Naive thymus-derived CD4-positive, alpha-beta T cell (primary cell): Measurements from ENCODE around the gene OOSP4A. TPM values are rescaled to one million over a fixed set of nuclear protein-coding genes. Genes with fewer than 3 reads are reported as not detected.

Source experiments
- ATAC-seq: fragments of 150-1000 bp; cut with Tn5 transposase; 2 replicates; pipeline ENCODE4 v1.10.0; 2021; ENCODE audit warnings: mild to moderate bottlenecking, moderate library complexity
- CTCF ChIA-PET: fragments of 350-600 bp; sonication (Branson Sonifier 250); formaldehyde crosslinking; loops from one replicate; lab custom pipeline; 2021; ENCODE audit warnings: antibody characterized with exemption; lab: Charles Lee
- POLR2A ChIA-PET: fragments of 350-600 bp; sonication (Branson Sonifier 250); formaldehyde crosslinking; loops from one replicate; lab custom pipeline; 2021; ENCODE audit warnings: antibody characterized with exemption, inconsistent platforms; lab: Charles Lee
- DNase-seq, 9 donors: peaks; one replicate each; pipeline versions ENCODE4 v3.0.0 to v3.0.0-alpha.2; 2020 to 2022; ENCODE audit warnings: mixed read lengths in 1 of 9
- H3K27ac ChIP-seq: one replicate; pipeline ENCODE4 v1.7.0; 2013; ENCODE audit warnings: mild to moderate bottlenecking, low read depth, low read length, moderate library complexity
- H3K27me3 ChIP-seq, 2 donors: one replicate each; pipeline ENCODE4 v1.7.0; 2013; ENCODE audit warnings: low read length in 2 of 2, mild to moderate bottlenecking in 2 of 2, moderate library complexity in 2 of 2; ENCODE audit not compliant: control insufficient read depth in 2 of 2, insufficient read depth in 2 of 2
- H3K36me3 ChIP-seq, 3 experiments: 1 replicate in 2 of 3; 2 replicates in 1 of 3; pipeline ENCODE4 v1.7.0; 2013; ENCODE audit warnings: low read length in 3 of 3, mild to moderate bottlenecking in 3 of 3, moderate library complexity in 1 of 3; ENCODE audit not compliant: insufficient read depth in 3 of 3, control insufficient read depth in 2 of 3
- H3K4me1 ChIP-seq, 2 donors: one replicate each; pipeline ENCODE4 v1.7.0; 2013; ENCODE audit warnings: low read length in 2 of 2, mild to moderate bottlenecking in 2 of 2, moderate library complexity in 1 of 2; ENCODE audit not compliant: control insufficient read depth in 2 of 2, insufficient read depth in 2 of 2
- H3K4me3 ChIP-seq: 2 replicates; pipeline ENCODE4 v1.7.0; 2013; ENCODE audit warnings: mild to moderate bottlenecking, low read length
- H3K9me3 ChIP-seq, 3 experiments: 1 replicate in 2 of 3; 2 replicates in 1 of 3; pipeline ENCODE4 v1.7.0; 2013; ENCODE audit warnings: low read length in 3 of 3; ENCODE audit not compliant: control insufficient read depth in 2 of 3
- H3K27ac Mint-ChIP-seq, 9 donors: one replicate each; pipeline ENCODE4 v1.8.0; 2020 to 2022; ENCODE audit warnings: mixed read lengths in 9 of 9, mild to moderate bottlenecking in 8 of 9, moderate library complexity in 5 of 9, inconsistent platforms in 2 of 9
- H3K27me3 Mint-ChIP-seq, 5 donors: one replicate each; pipeline ENCODE4 v1.8.0; 2021 to 2022; ENCODE audit warnings: mixed read lengths in 5 of 5, mild to moderate bottlenecking in 1 of 5
- H3K36me3 Mint-ChIP-seq, 5 donors: one replicate each; pipeline ENCODE4 v1.8.0; 2020 to 2022; ENCODE audit warnings: mixed read lengths in 5 of 5, mild to moderate bottlenecking in 3 of 5, inconsistent platforms in 1 of 5
- H3K4me1 Mint-ChIP-seq, 7 donors: one replicate each; pipeline ENCODE4 v1.8.0; 2020 to 2022; ENCODE audit warnings: mixed read lengths in 7 of 7, mild to moderate bottlenecking in 3 of 7, inconsistent platforms in 1 of 7
- H3K4me3 Mint-ChIP-seq, 10 donors: one replicate each; pipeline ENCODE4 v1.8.0; 2020 to 2022; ENCODE audit warnings: mild to moderate bottlenecking in 10 of 10, mixed read lengths in 10 of 10, moderate library complexity in 6 of 10, inconsistent platforms in 2 of 10
- H3K9me3 Mint-ChIP-seq, 11 donors: one replicate each; pipeline ENCODE4 v1.8.0; 2020 to 2022; ENCODE audit warnings: mixed read lengths in 11 of 11, mild to moderate bottlenecking in 4 of 11, inconsistent platforms in 1 of 11, moderate library complexity in 1 of 11
- intact Hi-C, 2 donors: fragments of 100-400 bp; cut with micrococcal nuclease; formaldehyde crosslinking; loops; one replicate each; pipeline ENCODE4 v1.15.1; 2023
- polyA plus RNA-seq, 2 donors: library from polyadenylated mRNA; unstranded; fragments of 300-500 nt; fragmentation: Illumina TruSeq; gene quantifications; one replicate each; pipeline ENCODE4 v1.2.3, GENCODE V29; 2021
- total RNA-seq, 6 experiments: library from RNA in 5 of 6; stranded (reverse) in 5 of 6; gene quantifications; 1 replicate in 5 of 6; 2 replicates in 1 of 6; pipeline ENCODE4 v1.2.3 and lab custom pipeline; 2021 to 2026

Gene OOSP4A
- total and polyA plus RNA-seq, 7 experiments from 2014 or later: not detected

DNA sequence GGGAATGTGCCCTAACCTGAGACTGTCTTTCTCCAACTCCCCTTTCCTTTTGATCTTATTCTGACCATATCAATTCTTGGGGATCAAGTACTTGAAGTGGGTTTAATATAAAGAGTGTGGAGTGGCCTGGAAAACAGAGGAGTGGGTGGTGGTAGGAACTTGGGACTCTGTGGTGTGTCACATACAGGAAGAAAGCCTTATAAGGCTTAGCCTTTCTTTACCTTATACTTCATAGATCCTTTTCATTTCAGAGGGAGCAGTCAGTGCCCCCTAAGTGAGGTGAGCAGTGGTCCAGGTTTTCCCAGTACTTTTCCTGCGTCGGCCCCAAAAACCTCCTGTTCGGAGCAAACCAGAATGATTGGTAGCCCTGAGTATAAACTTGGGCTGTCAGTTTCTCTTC, 25.1 kb upstream of the OOSP4A start:
- ATAC-seq (no peak), DNase-seq (no peak)
- Histone ChIP-seq H3K4me3 (no peak overlapping the region), H3K27ac (no peak overlapping the region), H3K9me3 (no peaks in the 10 kb centered on the region), H3K36me3 (no peaks in the 10 kb centered on the region), H3K27me3 (no peaks in the 10 kb centered on the region), H3K4me1 (no peaks in the 10 kb centered on the region)
- no peaks in the 10 kb centered on the region for H3K36me3 Mint-ChIP-seq
- H3K9me3 Mint-ChIP-seq: peaks cover 0 to 8% (median 0%) of the 10 kb centered on the region in 11 donors
- ChIA-PET CTCF (interaction anchor here (0.6 kb wide), 1 partner anchor 36 kb away, joined by 3 read pairs; no protein-coding TSS in a partner anchor), POLR2A (no interaction called here)
- H3K4me1 Mint-ChIP-seq: peaks cover 0 to 5% (median 0%) of the 10 kb centered on the region in 7 donors
- peaks cover 0 to 25% (median 22%) of the 10 kb centered on the region in 5 donors for H3K27me3 Mint-ChIP-seq
- no peak overlapping the region for H3K4me3 Mint-ChIP-seq
- intact Hi-C loops: no loop called here
- H3K27ac Mint-ChIP-seq: no peak overlapping the region

DNA sequence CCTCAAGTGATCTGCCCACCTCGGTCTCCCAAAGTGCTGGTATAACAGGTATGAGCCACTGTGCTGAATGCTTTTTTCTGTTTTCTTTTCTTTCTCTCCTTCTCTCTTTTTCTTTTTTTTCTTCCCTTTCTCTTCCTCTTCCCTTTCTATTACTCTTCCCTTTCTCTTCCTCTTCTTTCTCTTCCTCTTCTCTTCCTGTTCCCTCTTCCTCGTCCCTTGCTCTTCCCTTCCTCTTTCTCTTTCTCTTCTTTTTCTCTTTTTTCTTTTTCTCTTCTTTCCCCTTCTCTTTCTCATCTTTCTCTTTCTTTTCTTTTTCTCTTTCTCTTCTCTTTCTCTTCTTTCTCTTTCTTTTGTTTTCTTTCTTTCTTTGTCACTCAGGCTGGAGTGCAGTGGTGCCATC, 24.4 kb upstream of the OOSP4A start:
- POLR2A ChIA-PET: no interaction called here
- H3K9me3 Mint-ChIP-seq: peaks cover 0 to 13% (median 1%) of the 10 kb centered on the region in 11 donors
- H3K36me3 Mint-ChIP-seq: no peaks in the 10 kb centered on the region
- H3K27ac Mint-ChIP-seq: no peak overlapping the region
- no peak for ATAC-seq
- Histone ChIP-seq H3K4me1 (no peaks in the 10 kb centered on the region), H3K9me3 (no peaks in the 10 kb centered on the region), H3K27me3 (no peaks in the 10 kb centered on the region), H3K4me3 (no peak overlapping the region), H3K36me3 (no peaks in the 10 kb centered on the region), H3K27ac (no peak overlapping the region)
- intact Hi-C loops: no loop called here
- CTCF ChIA-PET: no interaction called here
- peaks cover 0 to 5% (median 0%) of the 10 kb centered on the region in 7 donors for H3K4me1 Mint-ChIP-seq
- H3K4me3 Mint-ChIP-seq: no peak overlapping the region
- peaks cover 0 to 32% (median 23%) of the 10 kb centered on the region in 5 donors for H3K27me3 Mint-ChIP-seq
- DNase-seq: no peak

DNA sequence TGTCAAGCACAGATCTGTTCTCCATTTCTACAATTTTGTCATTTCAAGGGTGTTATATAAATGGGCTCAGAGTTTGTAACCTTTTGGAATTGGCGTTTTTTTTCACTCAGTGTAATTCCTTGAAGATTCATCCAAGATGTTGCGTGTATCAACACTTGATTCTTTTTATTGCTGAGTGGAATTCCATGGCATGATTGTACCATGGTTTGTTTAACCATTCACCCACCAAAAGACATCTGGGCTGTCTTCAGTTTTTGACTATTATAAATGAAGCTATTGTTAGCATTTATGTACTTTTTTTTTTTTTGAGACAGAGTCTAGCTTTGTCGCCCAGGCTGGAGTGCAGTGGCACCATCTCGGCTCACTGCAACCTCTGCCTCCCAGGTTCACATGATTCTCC, 22.7 kb upstream of the OOSP4A start:
- H3K4me1 Mint-ChIP-seq: peaks cover 0 to 5% (median 0%) of the 10 kb centered on the region in 7 donors
- Histone ChIP-seq H3K4me3 (no peak overlapping the region), H3K27ac (no peak overlapping the region), H3K4me1 (no peaks in the 10 kb centered on the region), H3K27me3 (no peaks in the 10 kb centered on the region), H3K9me3 (no peaks in the 10 kb centered on the region), H3K36me3 (no peaks in the 10 kb centered on the region)
- ChIA-PET CTCF (no interaction called here), POLR2A (no interaction called here)
- DNase-seq: no peak
- no peak for ATAC-seq
- H3K36me3 Mint-ChIP-seq: peaks cover 0 to 5% (median 0%) of the 10 kb centered on the region in 5 donors
- H3K27me3 Mint-ChIP-seq: peaks cover 0 to 42% (median 32%) of the 10 kb centered on the region in 5 donors
- intact Hi-C loops: no loop called here
- H3K4me3 Mint-ChIP-seq: no peak overlapping the region
- H3K27ac Mint-ChIP-seq: no peak overlapping the region
- peaks cover 0 to 13% (median 2%) of the 10 kb centered on the region in 11 donors for H3K9me3 Mint-ChIP-seq

DNA sequence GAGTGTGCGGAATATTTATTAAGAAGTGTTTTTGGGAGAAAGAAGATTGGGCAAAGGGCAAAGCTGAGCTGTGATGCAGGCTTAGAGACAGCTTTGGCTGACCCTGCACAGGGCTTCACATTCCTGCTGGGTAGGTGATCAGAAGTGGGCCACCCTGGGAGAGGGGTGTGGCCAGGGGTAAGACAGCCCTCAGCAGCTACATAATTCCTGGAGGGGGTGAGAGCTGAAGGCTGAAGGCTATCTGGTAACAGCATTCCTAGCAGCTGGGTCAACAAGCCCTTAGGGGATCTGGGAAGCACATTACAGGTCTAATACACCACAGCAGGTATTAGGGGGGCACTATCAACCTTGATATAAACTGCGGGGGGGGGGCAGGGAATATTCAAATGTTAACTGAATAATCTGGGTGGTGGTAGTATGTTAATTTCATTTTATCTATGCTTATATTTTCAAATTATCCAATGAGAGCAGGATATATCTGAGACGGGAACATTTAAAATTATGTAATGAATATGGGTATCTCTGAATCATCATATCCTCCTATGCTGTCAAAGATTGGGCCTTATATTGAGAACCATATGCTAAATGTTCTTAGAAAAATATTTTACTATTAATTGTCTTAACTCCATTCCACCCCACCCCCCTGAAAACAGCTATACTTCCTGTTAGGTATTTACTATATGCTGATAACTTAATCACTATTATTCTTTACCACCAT, 19.7 kb upstream of the OOSP4A start:
- Histone ChIP-seq H3K4me3 (no peak overlapping the region), H3K36me3 (no peaks in the 10 kb centered on the region), H3K9me3 (no peaks in the 10 kb centered on the region), H3K27me3 (no peaks in the 10 kb centered on the region), H3K4me1 (no peaks in the 10 kb centered on the region), H3K27ac (no peak overlapping the region)
- DNase-seq (no peak), ATAC-seq (no peak)
- H3K27me3 Mint-ChIP-seq: peaks cover 0 to 53% (median 41%) of the 10 kb centered on the region in 5 donors
- intact Hi-C loops: no loop called here
- CTCF ChIA-PET: no interaction called here
- H3K9me3 Mint-ChIP-seq: peaks cover 0 to 8% (median 2%) of the 10 kb centered on the region in 11 donors
- no peak overlapping the region for H3K4me3 Mint-ChIP-seq
- POLR2A ChIA-PET: interaction anchor here (0.6 kb wide), 1 partner anchor 49 kb away, joined by 5 read pairs; no protein-coding TSS in a partner anchor
- peaks cover 0 to 4% (median 0%) of the 10 kb centered on the region in 7 donors for H3K4me1 Mint-ChIP-seq
- no peak overlapping the region for H3K27ac Mint-ChIP-seq
- H3K36me3 Mint-ChIP-seq: peaks cover 0 to 5% (median 0%) of the 10 kb centered on the region in 5 donors

DNA sequence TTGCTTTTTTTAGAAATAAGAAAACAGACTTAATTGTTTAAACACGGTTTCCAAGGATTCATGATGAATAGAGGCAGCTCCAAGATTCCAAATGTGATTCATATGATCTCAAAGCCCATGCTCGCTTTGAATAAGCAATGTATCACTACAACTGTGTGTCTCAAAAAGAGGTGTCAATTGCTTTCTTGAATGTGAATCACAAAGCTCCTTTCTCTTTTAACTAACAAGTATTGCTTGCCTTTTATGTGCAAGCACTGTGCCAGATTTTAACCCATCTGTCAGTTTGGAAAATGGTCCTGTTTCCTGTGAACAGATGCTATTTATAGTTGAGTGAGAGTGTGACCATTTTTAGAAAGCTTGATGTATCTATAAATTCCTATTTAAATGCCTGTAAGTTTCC, 19.1 kb upstream of the OOSP4A start:
- ChIA-PET CTCF (no interaction called here), POLR2A (no interaction called here)
- Mint-ChIP-seq H3K4me3 (no peak overlapping the region), H3K27ac (no peak overlapping the region), H3K27me3 (peaks cover 0 to 53% (median 40%) of the 10 kb centered on the region in 5 donors), H3K4me1 (no peaks in the 10 kb centered on the region), H3K9me3 (peaks cover 0 to 8% (median 1%) of the 10 kb centered on the region in 11 donors), H3K36me3 (peaks cover 0 to 5% (median 0%) of the 10 kb centered on the region in 5 donors)
- no peaks in the 10 kb centered on the region for H3K4me1 ChIP-seq
- no peaks in the 10 kb centered on the region for H3K27me3 ChIP-seq
- no peak overlapping the region for H3K27ac ChIP-seq
- DNase-seq (no peak), ATAC-seq (no peak)
- no peak overlapping the region for H3K4me3 ChIP-seq
- no peaks in the 10 kb centered on the region for H3K36me3 ChIP-seq
- H3K9me3 ChIP-seq: no peaks in the 10 kb centered on the region
- intact Hi-C loops: no loop called here

DNA sequence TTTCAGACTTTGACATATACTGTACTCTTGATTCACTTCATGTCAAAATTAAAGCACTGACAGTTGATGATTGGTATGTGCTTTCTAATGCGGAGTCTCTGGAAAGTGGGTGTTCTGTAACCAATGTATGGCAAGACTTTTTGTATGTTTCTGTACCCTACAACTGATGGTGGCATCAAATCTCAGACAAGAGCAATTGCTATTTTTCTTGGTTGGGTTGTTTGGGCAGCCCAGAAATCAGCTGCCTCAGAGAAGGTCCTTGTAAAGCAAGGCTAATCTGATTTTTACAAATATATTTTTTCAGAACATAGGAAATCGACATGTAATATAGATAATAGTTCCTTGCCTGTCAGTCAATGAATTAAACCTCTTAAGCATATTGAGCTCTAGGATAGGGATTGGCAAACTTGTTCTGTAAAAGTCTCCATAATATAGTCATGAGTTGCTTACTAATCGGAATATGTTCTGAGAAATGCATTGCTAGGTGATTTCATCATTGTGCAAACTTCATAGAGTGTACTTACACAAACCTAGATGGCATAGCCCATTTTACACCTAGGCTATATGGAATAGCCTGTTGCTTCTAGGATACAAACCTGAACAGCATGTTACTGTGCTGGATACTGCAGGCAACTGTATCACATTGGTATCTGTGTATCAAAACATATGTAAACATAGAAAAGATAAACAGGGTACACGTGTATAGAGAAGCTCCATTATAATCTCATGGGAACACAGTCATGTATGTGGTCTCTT, 10.2 kb upstream of the OOSP4A start:
- intact Hi-C loops: no loop called here
- H3K27me3 ChIP-seq: no peaks in the 10 kb centered on the region
- no peaks in the 10 kb centered on the region for H3K4me1 ChIP-seq
- CTCF ChIA-PET: no interaction called here
- no peaks in the 10 kb centered on the region for H3K36me3 ChIP-seq
- H3K27ac ChIP-seq: no peak overlapping the region
- H3K9me3 Mint-ChIP-seq: peaks cover 0 to 2% (median 0%) of the 10 kb centered on the region in 11 donors
- H3K4me1 Mint-ChIP-seq: no peaks in the 10 kb centered on the region
- POLR2A ChIA-PET: no interaction called here
- H3K36me3 Mint-ChIP-seq: no peaks in the 10 kb centered on the region
- H3K4me3 ChIP-seq: no peak overlapping the region
- DNase-seq (no peak), ATAC-seq (peak; percentile 54)
- H3K27ac Mint-ChIP-seq: no peak overlapping the region
- H3K27me3 Mint-ChIP-seq: peaks cover 6 to 31% (median 26%) of the 10 kb centered on the region in 5 donors
- H3K9me3 ChIP-seq: no peaks in the 10 kb centered on the region
- no peak overlapping the region for H3K4me3 Mint-ChIP-seq
